ENCODE data around the gene RNF19B.

RNF19B gene

DNA sequence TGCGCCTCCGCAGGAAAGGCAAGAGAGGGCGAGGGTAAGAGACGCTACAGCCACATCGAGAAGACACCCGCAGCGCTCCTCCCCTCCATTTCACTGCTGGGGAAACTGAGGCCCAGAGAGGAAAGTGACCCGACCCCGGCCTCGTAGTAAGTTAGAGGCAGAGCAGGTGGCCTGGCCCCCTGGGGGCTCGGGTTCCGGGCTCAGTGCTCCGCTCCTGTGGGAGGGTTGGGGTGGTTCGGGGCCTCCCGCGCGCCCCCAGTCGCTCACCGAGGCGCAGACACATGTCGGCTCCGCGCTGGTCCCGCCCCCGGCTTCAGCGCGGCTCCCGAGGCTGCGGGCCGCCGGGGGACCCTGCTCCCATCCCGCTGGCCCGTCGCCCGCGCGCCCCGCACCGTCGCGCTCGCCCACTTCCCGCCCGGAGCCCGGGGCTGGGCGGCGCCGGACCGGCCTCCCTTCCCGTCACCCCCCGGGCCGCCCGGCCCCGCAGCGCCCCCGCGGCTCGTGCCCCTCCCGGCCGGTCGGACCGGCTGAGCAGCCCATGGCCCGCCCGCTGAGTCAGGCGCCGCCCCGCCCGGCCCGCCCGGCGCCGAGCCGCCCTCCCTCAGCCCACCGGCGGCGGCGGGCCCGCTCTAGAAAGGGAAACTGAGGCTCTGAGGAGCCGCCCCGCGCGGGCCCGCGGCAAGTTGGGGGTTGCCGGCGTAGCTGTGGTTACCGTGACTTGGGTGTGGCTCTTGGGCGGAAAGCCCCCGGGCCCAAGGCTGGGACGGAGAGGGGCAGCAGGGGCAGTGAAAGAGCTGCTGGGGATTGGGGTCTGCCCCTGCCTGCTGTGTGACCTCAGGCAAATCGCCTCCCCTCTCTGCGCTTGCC lies 63.4 kb downstream of the RNF19B start, which contains the start of gene TMEM54:
TMEM54 (minus strand) TSS at position 434 of the 867 bp plus-strand sequence; CDS start at position 283, 151 bp downstream.
- DNase-seq = no peak

- DNase-seq = no peak
These were observed 64.1 kb downstream of the RNF19B start for GRCh38 chr1:32900371-32900955.

GRCh38 chr1:32899586-32900296 lies 64.9 kb downstream of the RNF19B start:
- no peak for DNase-seq

DNA sequence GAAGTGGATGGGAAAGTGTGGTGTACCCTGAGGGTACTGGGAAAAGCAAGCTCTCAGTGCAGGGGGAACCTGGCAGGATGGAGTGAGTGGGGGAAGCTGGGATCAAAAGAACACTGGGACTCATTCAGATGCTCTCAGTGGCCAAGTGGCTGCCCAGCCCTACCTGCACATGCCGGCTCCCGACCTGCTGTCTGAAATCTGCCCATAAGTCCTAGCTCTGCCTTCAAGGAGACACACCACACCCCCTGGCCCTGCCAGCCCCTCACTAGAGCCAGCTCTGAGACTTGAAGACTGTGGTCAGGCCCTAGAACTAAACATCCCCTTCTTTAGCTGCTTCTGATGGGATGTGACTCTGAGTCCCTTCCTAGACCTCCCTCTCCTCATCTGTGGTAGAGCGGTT lies 65.7 kb downstream of the RNF19B start:
- no peak for DNase-seq

DNA sequence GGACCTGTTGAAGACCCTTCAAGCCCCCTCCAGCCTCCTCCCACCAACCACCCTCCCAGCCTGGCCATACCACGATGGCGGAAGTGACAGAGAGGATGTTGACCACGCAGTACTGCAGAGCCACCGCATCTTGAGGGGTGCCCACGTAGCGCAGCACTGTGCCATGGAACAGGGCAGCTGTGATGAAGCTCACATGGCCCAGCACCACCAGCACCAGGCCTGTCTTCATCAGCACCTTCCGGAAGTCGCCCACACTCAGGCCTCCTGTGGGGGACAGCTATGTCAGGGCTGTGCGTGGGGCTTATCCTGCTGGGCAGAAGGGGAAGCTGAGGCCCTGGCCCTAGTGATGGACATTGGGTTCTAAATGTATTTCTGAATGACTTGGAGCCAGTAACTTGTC lies 66.6 kb downstream of the RNF19B start:
- DNase-seq = no peak

DNA sequence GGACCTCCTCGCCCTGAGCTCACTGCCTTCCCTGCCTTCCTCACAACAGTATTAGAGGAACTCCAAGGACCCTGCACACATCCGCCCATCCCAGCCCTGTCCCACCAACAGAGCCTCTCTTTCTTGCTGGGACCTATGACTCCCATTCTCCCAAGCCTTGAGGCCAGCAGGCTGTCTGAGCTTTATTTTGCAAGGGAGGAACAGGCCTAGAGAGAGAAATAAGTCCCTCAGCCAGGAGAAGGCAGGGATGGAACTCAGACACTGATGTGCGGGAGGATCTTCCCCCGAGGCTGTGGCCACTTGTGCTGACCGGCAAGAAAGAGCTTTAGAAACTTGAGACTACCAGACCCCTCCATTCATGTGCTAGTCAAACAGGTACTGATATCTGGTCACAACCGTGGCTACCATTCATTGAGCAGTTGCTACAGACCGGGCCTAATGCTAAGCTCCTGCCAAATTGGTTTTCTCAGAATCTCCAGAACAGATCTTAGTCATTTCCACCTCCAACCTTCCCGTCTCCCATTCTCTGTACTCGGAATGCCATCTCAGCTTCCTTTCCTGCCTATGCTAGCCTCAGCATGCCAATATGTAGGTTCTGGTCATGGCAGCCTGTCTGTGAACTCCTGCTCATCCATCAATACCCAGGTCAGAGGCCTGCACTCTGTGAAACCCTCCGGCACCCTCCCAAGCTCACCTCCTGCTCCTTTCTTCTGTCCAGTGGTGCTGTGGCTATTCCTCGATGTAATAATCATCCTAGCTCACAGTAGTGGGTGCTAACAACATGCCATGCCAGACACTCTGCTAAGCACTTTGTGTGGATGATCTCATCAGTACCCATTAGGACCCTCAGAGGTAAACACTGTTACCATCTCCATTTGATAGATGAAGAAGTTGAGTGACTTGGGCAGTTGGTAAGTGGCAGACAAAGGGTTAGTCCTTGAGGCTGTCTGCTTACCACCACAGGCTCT lies 67.2 kb downstream of the RNF19B start:
- no peak for DNase-seq

DNA sequence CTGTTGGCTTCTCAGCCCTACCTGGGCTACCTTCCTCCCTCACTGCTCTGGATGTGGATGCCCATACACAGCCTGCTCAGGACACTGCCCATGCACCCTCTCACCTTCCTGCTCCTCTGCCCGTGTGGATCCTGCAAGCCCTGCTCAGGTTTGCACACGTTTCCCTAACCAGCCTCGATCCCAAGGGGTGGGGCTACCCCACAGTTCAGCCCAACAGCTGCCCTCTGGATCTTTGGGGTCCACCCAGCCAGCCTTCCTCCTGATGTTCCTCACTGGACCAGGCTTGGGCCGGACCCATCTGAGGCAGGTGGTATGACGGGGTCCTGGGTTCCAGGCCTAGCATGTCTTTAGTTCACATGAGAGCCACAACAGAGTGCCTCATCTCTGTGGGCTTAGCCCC lies 68.2 kb downstream of the RNF19B start:
- no peak for DNase-seq

DNA sequence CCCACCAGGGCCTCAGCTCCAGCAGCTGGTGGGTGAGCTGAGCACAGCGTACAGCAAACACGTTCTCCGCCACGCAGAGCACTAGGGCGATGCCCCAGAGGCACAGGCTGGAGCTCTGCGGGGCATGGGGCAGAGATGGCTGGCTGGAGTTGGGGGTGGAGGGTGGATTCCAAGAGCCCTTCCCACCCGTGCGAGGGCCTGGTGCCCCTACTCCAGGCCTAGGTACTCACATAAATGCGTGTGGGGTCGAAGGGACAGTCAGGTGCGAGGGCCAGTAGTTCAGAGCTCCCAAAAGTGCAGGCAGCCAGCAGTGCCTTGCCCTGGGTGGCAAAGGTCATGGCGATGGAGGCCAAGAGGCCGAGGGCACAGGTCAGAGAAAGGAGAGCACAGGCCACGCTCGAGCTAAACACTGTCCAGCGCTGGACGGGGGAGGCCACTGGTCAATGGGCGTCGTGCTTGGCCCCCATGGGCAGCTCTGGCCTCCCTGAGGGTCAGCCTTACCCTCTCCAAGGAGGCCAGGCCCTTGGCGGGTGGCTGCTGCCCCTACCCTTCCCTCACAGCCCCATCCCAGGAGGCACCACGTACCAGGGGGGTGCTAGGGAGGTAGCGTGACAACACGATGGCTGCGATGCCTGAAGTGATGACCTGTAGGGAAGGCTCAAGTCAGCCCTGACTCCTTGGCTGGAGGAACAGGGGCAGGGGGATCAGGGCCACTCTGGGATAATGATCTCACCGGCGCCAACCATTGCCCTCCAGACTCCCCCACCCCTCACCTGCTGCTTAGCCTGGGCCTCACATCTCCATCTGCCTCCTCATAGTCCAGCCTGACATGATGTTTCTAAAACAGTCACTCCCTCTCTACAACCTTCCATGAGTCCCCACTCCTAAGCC lies 69.0 kb downstream of the RNF19B start:
- DNase-seq = no peak

DNA sequence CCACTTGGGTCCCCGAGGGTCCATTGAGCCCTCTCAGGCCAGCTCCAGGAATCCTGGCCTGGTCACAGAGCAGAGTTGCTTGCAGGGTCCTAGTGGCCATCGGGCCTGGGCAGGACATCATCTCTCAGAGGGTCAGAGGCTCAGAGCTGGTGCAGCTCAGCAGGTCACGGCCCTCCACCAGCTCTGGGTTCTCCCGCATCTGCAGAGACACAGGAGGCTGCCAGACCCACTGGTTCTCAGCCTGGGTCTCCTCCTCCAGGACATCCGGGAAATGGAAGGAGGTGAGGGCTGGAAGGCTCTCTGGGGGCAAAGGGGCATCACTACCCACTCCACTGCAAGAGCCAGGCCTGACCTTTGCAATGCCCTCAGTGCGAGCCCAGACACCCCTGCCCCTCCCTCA lies 69.9 kb downstream of the RNF19B start:
- DNase-seq = no peak

GRCh38 chr1:32894019-32894600 lies 70.5 kb downstream of the RNF19B start:
- DNase-seq = no peak

- no peak for DNase-seq
These were observed 71.2 kb downstream of the RNF19B start for GRCh38 chr1:32893198-32894018.

GRCh38 chr1:32892368-32893197 lies 72.0 kb downstream of the RNF19B start:
- no peak for DNase-seq

DNA sequence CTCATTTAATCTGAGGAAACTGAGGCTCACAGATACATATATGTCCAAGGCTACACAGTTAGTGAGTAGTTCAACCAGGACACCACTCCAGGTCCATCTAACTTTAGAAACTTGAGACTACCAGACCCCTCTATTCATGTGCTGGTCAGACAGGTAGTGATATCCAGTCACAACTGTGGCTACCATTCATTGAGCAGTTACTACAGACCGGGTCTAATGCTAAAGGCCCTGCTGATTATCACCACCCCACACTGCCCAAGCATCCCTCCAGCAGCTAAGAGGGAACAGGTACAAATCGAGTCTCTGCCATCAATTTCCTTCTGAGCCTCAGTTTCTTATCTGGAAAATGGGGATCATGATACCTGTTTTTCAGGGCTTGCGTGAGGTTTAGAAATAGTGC lies 73.0 kb downstream of the RNF19B start:
- DNase-seq = no peak

GRCh38 chr1:32891241-32891570 lies 73.4 kb downstream of the RNF19B start:
- DNase-seq = no peak

DNA sequence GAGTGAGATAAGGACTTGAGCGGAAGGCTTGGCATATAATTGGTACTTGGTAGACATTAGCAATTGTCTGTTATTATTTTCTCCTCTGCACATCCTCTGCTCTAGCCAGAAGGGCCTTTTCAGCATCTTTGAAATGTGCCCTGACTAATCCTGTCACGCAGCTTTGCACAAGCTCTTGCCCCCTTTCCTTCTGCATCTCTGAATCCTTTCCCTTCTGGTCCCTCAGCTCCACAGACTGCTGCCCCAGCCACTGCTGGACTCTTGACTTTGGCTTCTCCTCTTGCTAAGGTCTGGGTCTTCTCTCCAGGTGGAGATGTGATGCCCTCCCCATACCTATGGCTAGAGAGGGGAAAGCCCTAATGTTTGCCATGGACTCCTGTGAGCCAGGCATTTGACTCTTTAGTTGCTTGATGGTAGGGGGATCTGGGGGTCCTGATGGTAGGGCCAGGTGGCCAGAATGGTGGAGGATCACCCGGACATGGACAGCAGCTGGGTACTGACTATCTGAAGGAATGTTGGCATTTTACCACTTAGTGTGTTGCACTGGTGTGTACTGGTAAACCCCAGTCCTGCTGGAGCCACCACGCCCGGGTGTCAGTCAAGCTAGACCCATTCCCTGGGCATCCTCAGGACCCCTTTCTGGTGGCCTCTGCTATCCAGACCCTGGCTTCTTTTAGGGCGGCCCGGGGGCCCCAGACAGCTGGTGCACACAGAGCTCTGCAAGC lies 73.9 kb downstream of the RNF19B start:
- DNase-seq = no peak

DNA sequence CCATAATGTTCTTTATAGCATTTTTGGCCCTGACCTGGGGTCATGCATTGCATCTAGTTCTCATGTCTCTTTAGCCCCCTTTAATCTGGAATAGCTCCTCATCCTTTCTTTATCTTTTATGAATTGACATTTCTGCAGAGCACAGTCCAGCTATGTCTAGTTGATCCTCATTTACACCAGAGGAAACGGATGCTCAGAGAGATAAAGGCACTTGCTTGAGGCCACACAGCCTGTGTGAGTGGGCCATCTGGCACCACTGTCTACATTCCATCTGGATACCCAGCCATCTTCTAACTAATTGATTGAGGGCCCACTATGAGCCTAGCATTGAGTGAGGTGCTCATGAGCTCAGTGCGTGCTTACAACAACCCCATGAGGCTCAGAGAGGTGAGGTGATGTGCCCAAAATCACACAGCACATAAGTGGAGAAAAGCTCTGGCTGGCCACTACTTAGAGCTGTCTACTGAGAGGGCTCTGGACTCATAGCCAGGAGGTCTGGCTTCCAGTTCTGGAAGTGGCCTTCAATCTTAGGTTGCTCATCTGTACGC lies 74.8 kb downstream of the RNF19B start:
- no peak for DNase-seq

DNA sequence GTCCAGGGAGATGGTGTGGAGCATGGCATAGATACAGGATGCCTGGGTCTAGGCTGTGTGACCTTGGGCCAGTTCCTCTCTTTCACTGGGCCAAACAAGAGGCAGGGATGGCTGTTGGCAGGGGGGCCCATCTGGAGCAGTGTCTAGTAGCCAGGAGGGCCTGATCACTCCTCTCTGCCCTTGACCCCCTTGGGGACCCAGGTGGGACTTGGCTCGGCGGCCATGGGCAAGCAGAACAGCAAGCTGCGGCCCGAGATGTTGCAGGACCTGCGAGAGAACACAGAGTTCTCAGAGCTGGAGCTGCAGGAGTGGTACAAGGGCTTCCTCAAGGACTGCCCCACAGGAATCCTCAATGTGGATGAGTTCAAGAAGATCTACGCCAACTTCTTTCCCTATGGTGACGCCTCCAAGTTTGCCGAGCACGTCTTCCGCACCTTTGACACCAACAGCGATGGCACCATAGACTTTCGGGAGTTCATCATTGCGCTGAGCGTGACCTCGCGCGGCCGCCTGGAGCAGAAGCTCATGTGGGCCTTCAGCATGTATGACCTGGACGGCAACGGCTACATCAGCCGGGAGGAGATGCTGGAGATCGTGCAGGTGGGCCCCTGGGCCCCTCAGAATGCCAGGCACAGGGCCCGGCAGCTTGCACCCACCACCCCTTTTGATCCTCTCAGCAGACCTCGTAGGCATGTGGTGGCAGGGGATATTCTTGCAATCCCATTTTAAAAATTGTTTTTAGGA lies 75.8 kb downstream of the RNF19B start:
- DNase-seq = no peak

GRCh38 chr1:32888134-32888533 lies 76.5 kb downstream of the RNF19B start:
- DNase-seq = no peak

Data from inflammatory macrophage treated with lipopolysaccharide for 1 hour (primary cell).